GM19468 (cell line): ENCODE measurements around the gene CACNA1G.

Experiments used
- ATAC-seq: cut with Tn5 transposase; IDR thresholded peaks from one replicate; pipeline ENCODE4 v1.9.1; 2021; ENCODE audit warnings: mild to moderate bottlenecking, moderate library complexity, moderate number of reproducible peaks; ENCODE audit not compliant: unreplicated experiment; ENCODE audit errors: extremely low read depth

Gene CACNA1G

GRCh38 chr17:50627782-50628601 is 67.5 kb downstream of the CACNA1G start:
- ATAC-seq = no peak

GRCh38 chr17:50629902-50630301 is 69.4 kb downstream of the CACNA1G start:
- ATAC-seq = no peak

DNA sequence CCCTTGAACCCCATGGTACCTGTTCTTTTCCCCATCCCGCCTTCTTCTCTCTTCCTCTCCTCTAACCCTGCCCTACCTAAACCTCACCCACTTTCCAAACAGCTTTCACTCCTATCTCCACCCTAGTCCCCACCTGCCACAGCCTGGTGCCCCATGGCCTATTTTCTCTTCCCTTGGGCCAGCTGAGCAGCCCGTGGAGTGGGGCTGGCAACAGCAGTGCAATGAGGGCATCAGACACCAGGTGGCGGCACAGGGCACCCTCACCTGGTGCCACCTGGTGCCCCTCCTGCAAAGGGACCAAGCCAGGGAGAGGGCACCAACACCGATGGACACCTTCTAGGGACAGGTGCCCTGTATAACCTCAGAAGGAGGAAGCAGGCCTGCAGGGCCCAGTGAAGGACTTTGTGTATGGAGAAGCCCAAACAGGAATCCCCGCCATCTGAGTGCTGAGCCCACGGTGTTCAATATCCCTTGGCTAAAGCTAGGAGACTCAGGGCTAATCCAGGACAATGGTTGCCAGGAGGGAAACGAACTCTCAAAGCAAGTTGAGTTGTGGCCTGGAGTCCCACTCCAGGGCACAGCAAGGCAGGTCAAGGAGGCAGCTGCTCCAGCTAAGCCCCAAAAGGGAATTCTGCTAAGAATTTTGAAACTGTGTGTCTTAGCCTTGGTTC is 70.1 kb downstream of the CACNA1G start:
- no peak for ATAC-seq

DNA sequence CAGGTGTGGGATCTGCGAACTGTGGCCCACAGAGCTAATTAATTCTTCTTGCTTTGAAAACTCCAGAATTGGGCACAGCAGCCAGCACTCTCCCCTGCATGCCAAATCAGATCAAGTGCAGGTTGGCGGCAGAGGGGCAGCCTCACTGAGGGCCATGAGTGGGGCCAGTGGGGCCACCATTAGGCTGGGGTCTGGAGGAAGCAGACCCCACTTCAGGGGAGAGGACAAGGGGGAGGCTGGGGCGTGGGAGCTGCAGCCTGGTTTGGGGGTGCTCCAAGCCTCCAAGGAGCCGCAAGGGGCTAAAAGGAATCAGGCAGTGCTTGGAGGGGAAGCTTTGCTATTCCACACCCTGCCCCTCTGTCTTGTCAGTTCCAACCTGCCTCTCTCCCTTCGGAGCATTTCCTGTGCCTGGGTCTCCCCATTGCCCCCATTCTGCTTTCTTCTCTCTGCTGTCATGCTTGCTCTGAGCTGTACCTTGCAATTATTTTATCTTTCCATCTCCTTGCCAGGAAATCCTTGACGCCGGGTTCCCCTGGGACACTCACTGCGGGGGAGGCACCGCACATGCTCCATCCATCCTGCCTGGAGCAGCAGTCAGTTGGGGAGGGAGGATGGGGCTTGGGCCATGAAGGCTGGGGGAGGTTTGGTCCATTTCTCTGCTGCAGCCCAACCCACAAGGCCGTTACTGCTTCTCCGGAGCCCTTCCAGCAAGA is 70.8 kb downstream of the CACNA1G start:
- ATAC-seq = no peak

GRCh38 chr17:50631908-50632571 is 71.5 kb downstream of the CACNA1G start:
- ATAC-seq = no peak

DNA sequence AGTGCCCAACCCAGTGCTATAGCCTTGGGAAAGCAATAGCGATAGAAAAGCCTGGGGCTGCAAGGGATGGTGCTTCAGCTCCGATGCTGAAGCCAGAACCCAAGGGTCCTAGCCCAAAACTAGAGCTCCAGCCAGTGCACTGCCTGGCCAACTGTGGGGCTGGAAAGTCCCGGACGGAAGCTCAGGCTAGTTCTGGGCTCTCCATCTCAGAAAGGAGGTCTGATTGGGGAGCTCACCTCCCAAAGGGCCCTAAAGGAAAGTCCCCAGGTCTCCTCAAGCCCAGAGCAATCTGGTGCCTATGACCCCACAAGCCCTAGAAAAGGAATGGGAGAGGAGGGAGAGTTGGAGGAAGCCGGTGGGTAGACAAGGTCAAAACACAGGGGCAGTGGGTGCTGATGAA is 72.1 kb downstream of the CACNA1G start:
- ATAC-seq = no peak

- ATAC-seq = no peak
Observed at GRCh38 chr17:50633683-50634082, 73.2 kb downstream of the CACNA1G start.

DNA sequence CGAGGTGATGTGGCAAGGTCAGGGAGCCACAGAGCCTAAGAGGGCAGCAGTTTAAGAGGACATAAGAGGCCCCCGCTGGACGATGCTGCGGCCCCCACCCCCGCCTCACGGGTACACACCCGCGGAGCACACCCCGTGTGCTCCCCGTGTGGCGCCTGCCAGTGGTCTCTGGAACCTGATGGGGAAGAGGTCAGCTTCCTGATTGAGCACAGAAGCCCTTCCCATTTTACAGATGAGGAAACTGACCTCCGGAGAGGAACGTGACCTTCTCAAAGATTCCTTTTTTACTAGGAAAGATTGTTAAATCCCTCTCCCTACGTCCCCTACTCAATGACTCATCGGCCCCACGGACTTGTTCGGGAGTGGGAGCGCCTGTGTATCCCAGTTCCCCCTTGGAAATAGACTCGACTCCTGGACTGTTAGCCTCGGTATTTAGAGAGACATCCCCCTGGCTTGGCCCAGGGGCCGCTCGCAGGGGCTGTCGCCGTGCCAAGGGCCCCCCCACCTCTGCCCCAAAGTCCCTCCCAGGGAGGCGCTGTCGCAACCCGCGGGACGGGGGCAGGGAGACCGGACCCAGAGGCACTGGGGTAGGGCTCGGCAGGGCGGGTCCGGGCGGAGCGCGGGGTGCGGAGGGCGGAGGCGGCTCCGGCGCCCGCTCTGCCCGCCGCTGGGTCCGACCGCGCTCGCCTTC is 73.9 kb downstream of the CACNA1G start, which contains the start of gene ABCC3:
ABCC3 (plus strand) TSS at position 658 of the 691 bp plus-strand sequence. CDS start 56 bp downstream, outside the sequence.
- no peak for ATAC-seq

DNA sequence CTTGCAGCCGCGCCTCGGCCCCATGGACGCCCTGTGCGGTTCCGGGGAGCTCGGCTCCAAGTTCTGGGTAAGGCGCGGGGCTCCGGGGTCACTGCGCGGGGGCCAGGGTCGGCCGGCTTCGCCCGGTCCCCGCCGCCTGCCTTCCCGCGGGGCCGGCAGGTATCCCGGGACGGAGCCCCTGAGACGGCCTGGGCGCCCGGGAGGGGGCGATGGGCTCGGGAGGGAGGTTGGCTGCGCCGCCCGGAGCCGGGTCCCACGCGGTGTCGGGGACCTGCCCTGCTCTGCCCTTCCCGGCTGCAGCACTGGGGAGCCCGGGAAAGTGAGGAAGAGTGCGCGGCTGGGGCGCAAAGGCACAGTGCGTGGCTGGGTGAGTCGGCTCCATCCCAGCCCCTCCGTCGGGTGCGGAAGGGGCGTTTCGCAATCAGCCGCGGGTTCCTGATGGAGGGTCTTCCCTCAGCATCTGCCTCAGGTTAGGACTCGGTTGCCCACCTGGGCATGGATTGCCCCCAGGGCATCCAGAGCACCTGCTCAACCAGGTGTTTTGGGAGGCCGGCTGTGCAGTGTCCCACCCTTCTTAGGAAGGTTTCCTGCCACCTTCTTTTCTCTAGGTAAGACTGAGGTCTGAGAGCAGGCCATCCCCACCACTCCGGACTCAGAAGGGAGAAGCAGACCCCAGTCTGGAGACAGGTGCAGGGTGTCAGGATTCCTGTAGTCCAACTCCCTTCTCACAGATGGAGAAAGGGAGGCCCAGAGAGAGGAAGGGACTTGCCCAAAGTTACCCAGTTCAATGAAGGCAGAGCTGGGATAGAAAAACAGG is 74.6 kb downstream of the CACNA1G start:
- no peak for ATAC-seq

- no peak for ATAC-seq
Observed at GRCh38 chr17:50635732-50635981, 75.1 kb downstream of the CACNA1G start.

DNA sequence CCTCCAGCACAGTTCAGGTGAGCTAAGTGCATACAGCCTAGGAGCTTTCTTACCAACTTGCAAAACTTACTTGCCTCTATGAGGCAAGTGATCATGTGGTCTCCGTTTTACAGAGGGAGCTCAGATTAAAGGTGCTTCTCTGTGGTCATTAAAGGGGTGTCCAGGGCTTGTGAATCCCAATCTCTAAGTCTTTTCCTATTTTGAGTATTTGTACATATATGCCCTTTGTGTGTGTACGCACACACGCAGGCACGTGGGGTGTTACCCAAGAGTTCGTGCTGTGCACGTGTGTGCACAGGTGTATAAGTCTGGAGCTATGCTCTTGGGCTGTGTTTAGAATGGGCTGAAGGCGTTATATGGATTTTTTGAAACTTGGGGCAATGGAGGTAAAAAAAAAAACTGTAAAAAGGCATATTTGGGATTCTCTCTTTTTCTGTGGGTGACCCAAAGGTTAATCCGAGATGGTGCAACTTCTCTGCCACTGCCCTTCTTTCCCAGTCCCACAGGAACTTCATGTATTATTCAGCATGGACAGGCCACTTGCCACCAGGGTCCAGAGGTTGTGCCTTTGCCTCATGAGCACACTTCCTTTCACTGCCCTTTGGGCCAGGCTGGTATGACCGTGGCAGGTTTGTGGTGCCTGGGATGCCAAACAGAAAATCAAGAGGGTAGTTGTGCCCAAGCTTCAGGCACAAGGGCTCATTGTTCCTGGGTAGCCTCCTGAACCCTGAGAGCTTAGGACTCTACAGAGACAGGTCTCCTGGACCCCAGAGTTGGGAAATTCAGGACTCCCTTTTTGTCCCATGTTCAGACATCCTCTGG is 75.7 kb downstream of the CACNA1G start:
- no peak for ATAC-seq

GRCh38 chr17:50636804-50637195 is 76.3 kb downstream of the CACNA1G start:
- no peak for ATAC-seq

DNA sequence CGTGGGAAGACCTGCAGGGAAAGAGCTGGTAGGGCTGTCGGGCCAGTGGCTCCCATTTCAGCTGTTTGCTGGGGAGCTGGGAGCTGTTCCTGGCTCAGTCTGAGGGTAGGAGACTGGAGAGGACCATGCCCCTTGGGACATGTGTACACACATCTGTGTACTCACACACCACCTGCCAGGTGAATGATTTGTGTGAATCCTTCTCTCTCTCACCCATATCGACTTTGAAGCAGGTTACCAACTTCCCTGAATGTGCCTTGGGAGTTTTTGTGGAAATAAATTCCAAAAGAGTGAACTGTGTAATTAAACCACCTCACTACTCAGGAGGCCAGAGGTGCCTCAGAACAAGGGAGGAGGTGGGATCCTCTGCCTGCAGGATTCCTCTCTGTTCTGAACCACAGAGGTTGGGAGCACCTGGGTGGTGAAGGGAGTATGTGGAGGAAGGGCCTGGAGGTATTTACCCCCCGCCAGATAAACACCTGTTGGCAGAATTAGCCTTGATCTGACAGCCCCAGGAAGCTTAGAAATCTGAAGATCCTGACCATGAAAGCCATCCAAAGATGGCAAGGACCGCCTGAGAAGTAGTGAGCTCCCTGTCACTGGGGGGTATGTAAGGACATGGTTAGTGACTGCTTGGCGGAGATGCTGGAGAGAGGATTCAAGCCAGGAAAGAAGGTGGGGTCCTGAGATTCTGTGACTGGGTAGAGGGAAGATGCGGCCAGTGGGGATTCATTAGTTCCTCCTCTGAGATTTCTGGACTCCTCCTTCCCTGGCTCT is 77.5 kb downstream of the CACNA1G start:
- no peak for ATAC-seq

DNA sequence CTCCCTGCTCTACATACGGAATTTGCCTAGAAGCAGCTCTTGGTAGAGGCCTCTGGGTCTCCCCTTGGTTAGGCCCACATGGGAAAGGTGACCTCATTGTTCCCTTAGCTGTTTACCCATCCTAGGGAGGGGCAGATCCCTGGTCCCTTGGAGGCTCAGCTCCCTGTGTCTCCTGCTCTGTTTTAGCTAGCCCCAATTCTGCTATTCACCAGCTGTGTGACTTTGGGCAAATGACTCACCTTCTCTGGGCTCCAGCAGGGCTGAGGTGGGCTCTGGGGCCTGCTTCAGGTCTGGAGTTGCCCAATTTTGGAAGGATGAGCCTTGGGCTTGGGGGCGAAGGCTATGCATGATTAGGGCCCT is 78.1 kb downstream of the CACNA1G start:
- no peak for ATAC-seq

DNA sequence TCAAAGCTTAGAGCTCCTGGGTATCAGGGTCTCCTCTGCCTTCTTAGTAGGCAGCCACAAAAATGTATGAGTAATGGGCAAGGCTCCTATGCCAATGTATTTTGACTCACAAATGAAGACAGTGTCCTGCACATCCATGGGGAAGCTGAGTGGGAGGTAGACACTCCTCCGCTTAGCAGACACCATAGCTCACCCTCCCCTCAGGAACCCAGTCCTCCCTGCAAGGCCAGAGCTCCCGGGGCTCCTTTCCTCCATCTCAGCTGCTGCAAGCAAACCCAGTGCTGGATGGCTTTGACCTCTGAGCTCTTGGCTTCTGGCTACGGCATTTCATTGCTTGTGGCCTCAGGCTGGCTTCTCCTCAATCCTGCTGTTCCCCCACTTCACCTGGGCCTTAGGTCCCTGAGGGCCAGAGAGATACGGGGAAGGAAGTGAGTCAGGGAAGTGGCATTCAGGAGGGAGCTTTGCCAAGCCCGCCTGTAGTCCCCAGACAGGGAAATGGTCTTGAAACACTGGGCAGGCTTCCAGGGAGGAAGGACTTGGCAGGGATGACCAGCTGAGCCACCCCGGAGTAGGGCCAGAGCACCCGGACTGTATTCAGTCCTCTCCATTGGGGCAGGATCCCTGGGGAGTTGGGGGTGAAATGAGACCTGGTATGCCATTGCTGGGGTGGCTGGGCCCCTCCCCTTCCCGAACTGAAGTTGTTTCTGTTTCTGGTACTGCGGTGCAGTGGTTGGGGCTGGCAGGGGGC is 78.6 kb downstream of the CACNA1G start:
- ATAC-seq = no peak

DNA sequence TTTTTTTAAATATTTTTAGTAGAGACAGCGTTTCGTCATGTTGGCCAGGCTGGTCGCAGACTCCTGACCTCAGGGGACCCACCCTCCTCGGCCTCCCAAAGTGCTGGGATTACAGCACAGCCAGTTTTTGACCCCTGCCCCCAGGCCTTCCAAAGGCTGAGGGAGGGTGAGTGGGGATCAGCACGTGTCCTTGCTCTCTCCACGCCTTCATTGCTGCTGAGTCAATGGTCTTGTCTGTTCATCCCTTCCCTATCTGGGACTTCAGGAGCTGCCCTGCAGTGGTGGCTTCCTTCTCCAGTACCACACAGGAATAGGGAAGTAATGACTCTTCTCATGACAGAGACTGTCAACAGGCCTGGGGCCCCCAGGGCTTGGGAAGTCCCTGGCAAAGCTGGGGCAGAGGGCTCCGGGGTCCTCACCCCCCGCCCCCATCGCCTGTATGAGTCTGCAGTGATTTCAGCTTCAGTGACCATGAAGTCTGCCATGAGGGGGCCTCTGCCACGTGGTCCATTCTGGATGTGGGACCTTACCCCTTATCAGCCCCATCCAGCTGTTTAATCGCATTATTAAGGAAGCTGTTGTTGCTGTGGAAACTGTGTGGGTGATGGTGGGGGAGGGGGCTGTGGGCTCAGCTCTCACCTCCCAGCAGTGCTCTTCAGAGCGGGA is 80.3 kb downstream of the CACNA1G start:
- no peak for ATAC-seq

DNA sequence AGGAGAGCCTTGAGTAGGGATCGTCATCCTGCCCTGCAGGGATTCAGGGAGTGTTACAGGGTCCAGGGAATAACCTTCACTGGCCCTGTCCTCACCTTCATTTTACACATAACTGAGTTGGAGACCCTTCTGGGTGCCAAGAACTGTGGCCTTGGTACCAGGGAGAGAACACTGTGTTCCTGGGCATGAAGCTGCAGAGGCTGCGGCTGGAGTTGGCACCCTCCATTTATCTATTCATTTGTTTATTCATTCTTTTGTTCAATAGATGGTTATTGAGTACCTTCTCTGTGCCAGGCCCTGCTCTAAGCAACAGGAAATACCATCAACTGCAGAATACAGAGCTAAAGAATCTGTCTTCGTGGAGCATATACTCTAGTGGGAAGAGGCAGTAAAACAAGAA is 80.8 kb downstream of the CACNA1G start:
- no peak for ATAC-seq
